ENCODE data around the gene IPO8.
"Not testable (repeated sequence)": the region's sequence is repeated elsewhere in the genome, so short reads cannot be mapped to it uniquely, and the experiment has no call there.

IPO8 gene

DNA sequence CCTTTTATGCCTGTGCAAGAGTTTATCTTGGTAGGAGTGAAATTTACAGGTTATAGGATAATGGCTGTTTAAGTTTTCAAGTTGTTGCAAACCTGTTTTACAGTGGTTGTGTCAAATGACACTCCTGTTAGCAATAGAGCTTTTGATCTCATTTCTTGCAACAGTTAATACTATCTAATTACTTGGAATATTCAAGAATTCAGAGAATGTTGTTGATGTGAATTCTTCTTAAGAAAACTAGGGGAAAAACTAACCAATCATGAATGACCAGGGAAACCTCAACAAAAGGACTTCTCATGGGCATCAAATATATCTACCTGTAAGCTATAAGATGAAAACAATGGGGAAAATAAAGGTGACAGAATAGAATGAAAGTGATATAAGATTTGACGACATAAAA, 85.0 kb downstream of the IPO8 start:
- no peak for TF ChIP-seq EZH2phosphoT487 (IDR thresholded peaks at IDR 0.05; ENCODE audit: borderline replicate concordance)
- no peak for TF ChIP-seq CTCF (conservative IDR thresholded peaks at IDR 0.05; ENCODE audit: low read length)
- H3K4me1 ChIP-seq (ENCODE audit: insufficient read depth, low read length, poor library complexity, severe bottlenecking): no peaks in the 10 kb centered on the region

DNA sequence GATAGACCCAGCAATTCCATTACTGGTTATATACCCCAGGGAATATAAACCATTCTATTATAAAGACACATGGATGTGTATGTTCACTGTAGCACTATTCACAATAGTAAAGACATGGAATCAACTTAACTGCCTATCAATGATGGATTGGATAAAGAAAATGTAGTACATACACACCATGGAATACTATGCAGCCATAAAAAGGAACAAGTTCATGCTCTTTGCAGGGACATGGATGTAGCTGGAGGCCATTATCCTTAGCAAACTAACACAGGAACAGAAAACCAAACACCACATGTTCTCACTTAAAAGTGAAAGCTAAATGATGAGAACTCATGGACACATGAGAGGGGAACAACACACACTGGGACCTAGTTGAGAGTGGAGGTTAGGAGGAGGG, 85.8 kb downstream of the IPO8 start:
- H3F3A ChIP-seq (ENCODE audit: low read depth); H3K36me3 ChIP-seq (ENCODE audit: insufficient read depth, low read length): not testable (repeated sequence)

More for the DNA sequence above, 85.0 kb downstream of the IPO8 start:
- H4K20me1 ChIP-seq (ENCODE audit: insufficient read depth, low read length, poor library complexity, severe bottlenecking): no peaks in the 10 kb centered on the region
- no peaks in the 10 kb centered on the region for H3K79me2 ChIP-seq (ENCODE audit: insufficient read depth, low read length)
- H3K9me3 ChIP-seq (ENCODE audit: insufficient read depth, low read depth, low read length): no peaks in the 10 kb centered on the region
- no peak overlapping the region for H3K4me3 ChIP-seq (ENCODE audit: low read length, poor library complexity, severe bottlenecking)
- no peaks in the 10 kb centered on the region for H3F3A ChIP-seq (ENCODE audit: low read depth)
- H3K4me2 ChIP-seq (ENCODE audit: low read depth, low read length, poor library complexity, severe bottlenecking): no peak overlapping the region
- H3K9ac ChIP-seq (ENCODE audit: low read depth, low read length, poor library complexity, severe bottlenecking): no peak overlapping the region
- no peaks in the 10 kb centered on the region for H3K27me3 ChIP-seq (ENCODE audit: insufficient read depth, low read length, poor library complexity, severe bottlenecking)
- no peaks in the 10 kb centered on the region for H3K9me2 ChIP-seq (replicated peaks; ENCODE audit: low read depth, low read length)
- no peaks in the 10 kb centered on the region for H3K36me3 ChIP-seq (ENCODE audit: insufficient read depth, low read length)
- no peak overlapping the region for H2AFZ ChIP-seq (ENCODE audit: low read length)

GRCh38 chr12:30604302-30604701, 91.4 kb downstream of the IPO8 start:
- H3K79me2 ChIP-seq (ENCODE audit: insufficient read depth, low read length); H3K9ac ChIP-seq (ENCODE audit: low read depth, low read length, poor library complexity, severe bottlenecking); H3F3A ChIP-seq (ENCODE audit: low read depth); H3K4me2 ChIP-seq (ENCODE audit: low read depth, low read length, poor library complexity, severe bottlenecking); H3K9me2 ChIP-seq (replicated peaks; ENCODE audit: low read depth, low read length); H3K4me1 ChIP-seq (ENCODE audit: insufficient read depth, low read length, poor library complexity, severe bottlenecking); H3K27me3 ChIP-seq (ENCODE audit: insufficient read depth, low read length, poor library complexity, severe bottlenecking); H3K36me3 ChIP-seq (ENCODE audit: insufficient read depth, low read length); H3K4me3 ChIP-seq (ENCODE audit: low read length, poor library complexity, severe bottlenecking); H2AFZ ChIP-seq (ENCODE audit: low read length); H3K9me3 ChIP-seq (ENCODE audit: insufficient read depth, low read depth, low read length); H4K20me1 ChIP-seq (ENCODE audit: insufficient read depth, low read length, poor library complexity, severe bottlenecking): not testable (repeated sequence)

More for the DNA sequence above, 85.8 kb downstream of the IPO8 start:
- not testable (repeated sequence) for H3K9me3 ChIP-seq (ENCODE audit: insufficient read depth, low read depth, low read length); H3K4me1 ChIP-seq (ENCODE audit: insufficient read depth, low read length, poor library complexity, severe bottlenecking); H3K9ac ChIP-seq (ENCODE audit: low read depth, low read length, poor library complexity, severe bottlenecking); H3K9me2 ChIP-seq (replicated peaks; ENCODE audit: low read depth, low read length); H2AFZ ChIP-seq (ENCODE audit: low read length); H3K79me2 ChIP-seq (ENCODE audit: insufficient read depth, low read length); H3K27me3 ChIP-seq (ENCODE audit: insufficient read depth, low read length, poor library complexity, severe bottlenecking); H3K4me3 ChIP-seq (ENCODE audit: low read length, poor library complexity, severe bottlenecking); H3K4me2 ChIP-seq (ENCODE audit: low read depth, low read length, poor library complexity, severe bottlenecking); H4K20me1 ChIP-seq (ENCODE audit: insufficient read depth, low read length, poor library complexity, severe bottlenecking)

- H3K4me2 ChIP-seq (ENCODE audit: low read depth, low read length, poor library complexity, severe bottlenecking): no peak overlapping the region
- no peak overlapping the region for H3K4me3 ChIP-seq (ENCODE audit: low read length, poor library complexity, severe bottlenecking)
- no peaks in the 10 kb centered on the region for H4K20me1 ChIP-seq (ENCODE audit: insufficient read depth, low read length, poor library complexity, severe bottlenecking)
- H3K4me1 ChIP-seq (ENCODE audit: insufficient read depth, low read length, poor library complexity, severe bottlenecking): no peaks in the 10 kb centered on the region
- H3K27me3 ChIP-seq (ENCODE audit: insufficient read depth, low read length, poor library complexity, severe bottlenecking): no peaks in the 10 kb centered on the region
- TF ChIP-seq EZH2phosphoT487 (IDR thresholded peaks at IDR 0.05; ENCODE audit: borderline replicate concordance) (no peak), CTCF (conservative IDR thresholded peaks at IDR 0.05; ENCODE audit: low read length) (no peak)
- no peak overlapping the region for H3K9ac ChIP-seq (ENCODE audit: low read depth, low read length, poor library complexity, severe bottlenecking)
- H3K79me2 ChIP-seq (ENCODE audit: insufficient read depth, low read length): no peaks in the 10 kb centered on the region
- H3K36me3 ChIP-seq (ENCODE audit: insufficient read depth, low read length): no peaks in the 10 kb centered on the region
- H2AFZ ChIP-seq (ENCODE audit: low read length): no peak overlapping the region
- no peaks in the 10 kb centered on the region; the same call in 1 of the 2 replicates for H3K9me3 ChIP-seq (ENCODE audit: insufficient read depth, low read depth, low read length)
- no peaks in the 10 kb centered on the region for H3F3A ChIP-seq (ENCODE audit: low read depth)
- H3K9me2 ChIP-seq (replicated peaks; ENCODE audit: low read depth, low read length): no peaks in the 10 kb centered on the region
Measured at GRCh38 chr12:30603129-30603528, 92.5 kb downstream of the IPO8 start.
